A549 (cell line): ENCODE measurements around the gene ANKFY1. TPM values are rescaled to one million over a fixed set of nuclear protein-coding genes. Genes with fewer than 3 reads are reported as not detected.

Experiments
- ATAC-seq, 2 experiments: fragments of 200-7000 bp in 1 of 2; fragments of >200 bp in 1 of 2; cut with Nextera tagmentation in 1 of 2; cut with Tn5 transposase in 1 of 2; 3 replicates each; pipeline versions ENCODE4 v1.8.0 to v1.9.1; 2018 to 2020; ENCODE audit warnings: mild to moderate bottlenecking in 1 of 2, moderate library complexity in 1 of 2
- CTCF ChIA-PET: fragments of 300-600 bp; sonication (Branson Sonifier 250); formaldehyde crosslinking; extraction: SDS; loops from one replicate; lab custom pipeline; 2021; ENCODE audit warnings: antibody characterized with exemption, inconsistent platforms; lab: Yijun Ruan, JAX
- POLR2A ChIA-PET: fragments of 350-600 bp; formaldehyde crosslinking; extraction: SDS; loops from one replicate; lab custom pipeline; 2021; ENCODE audit warnings: antibody characterized with exemption, inconsistent platforms; lab: Yijun Ruan, JAX
- DNase-seq, 2 experiments: peaks; one replicate each; pipeline versions ENCODE4 v3.0.0 to v3.0.0-alpha.2; 2011 to 2016; ENCODE audit warnings: low read depth in 1 of 2, low spot score in 1 of 2
- FAIRE-seq: peaks from 2 replicates; lab custom pipeline; 2011; peaks lifted over from hg19 to GRCh38; lab: Jason Lieb, UNC
- H3K27ac ChIP-seq, 2 experiments: fragments of >200 bp; sonication (Bioruptor Twin); formaldehyde crosslinking; 3 replicates each; pipeline ENCODE4 v1.5.1; 2016 to 2017
- H3K4me1 ChIP-seq: fragments of >200 bp; sonication (Bioruptor Twin); formaldehyde crosslinking; 3 replicates; pipeline ENCODE4 v1.6.1; 2016
- H3K4me2 ChIP-seq: fragments of >200 bp; sonication (Bioruptor Twin); formaldehyde crosslinking; 3 replicates; pipeline ENCODE4 v1.6.1; 2016
- H3K4me3 ChIP-seq: fragments of >200 bp; sonication (Bioruptor Twin); formaldehyde crosslinking; 3 replicates; pipeline ENCODE4 v1.5.1; 2016
- H3K9me3 ChIP-seq: fragments of >200 bp; sonication (Bioruptor Twin); formaldehyde crosslinking; 3 replicates; pipeline ENCODE4 v1.6.1; 2016
- CEBPB ChIP-seq, 2 experiments: fragments of >200 bp in 1 of 2; sonication (Bioruptor Twin) in 1 of 2; formaldehyde crosslinking in 1 of 2; IDR thresholded peaks; 2 replicates each; pipeline ENCODE4 v1.6.1; 2012 to 2016
- ESRRA ChIP-seq: fragments of 150-350 bp; IDR thresholded peaks from 2 replicates; pipeline ENCODE4 v1.6.1; 2014; ENCODE audit warnings: mild to moderate bottlenecking, low read length, borderline replicate concordance
- FOSB ChIP-seq: fragments of 250-450 bp; sonication (Bioruptor Pico); IDR thresholded peaks from 2 replicates; pipeline ENCODE4 v1.5.0; 2020; ENCODE audit warnings: mild to moderate bottlenecking, moderate library complexity
- HDAC2 ChIP-seq: fragments of 200-600 bp; sonication (generic); IDR thresholded peaks from 2 replicates; pipeline ENCODE4 v1.6.1; 2016
- HOXA7 ChIP-seq: fragments of 250-450 bp; sonication (Bioruptor Pico); IDR thresholded peaks from 2 replicates; pipeline ENCODE4 v1.5.0; 2020; ENCODE audit warnings: mild to moderate bottlenecking, moderate library complexity
- HOXB5 ChIP-seq: fragments of 250-450 bp; sonication (Bioruptor Pico); IDR thresholded peaks from 2 replicates; pipeline ENCODE4 v1.5.0; 2020; ENCODE audit warnings: mild to moderate bottlenecking, moderate library complexity
- JUNB ChIP-seq: fragments of >200 bp; sonication (Bioruptor Twin); formaldehyde crosslinking; IDR thresholded peaks from 2 replicates; pipeline ENCODE4 v1.6.1; 2016
- MAFK ChIP-seq: fragments of 450-650 bp; IDR thresholded peaks from 2 replicates; pipeline ENCODE4 v1.6.1; 2014; ENCODE audit not compliant: partially characterized antibody
- MAZ ChIP-seq: fragments of 150-350 bp; IDR thresholded peaks from 2 replicates; pipeline ENCODE4 v1.6.1; 2014; ENCODE audit warnings: antibody characterized with exemption, low read depth, low read length, borderline replicate concordance
- NFE2L2 ChIP-seq: fragments of 150-350 bp; conservative IDR thresholded peaks from 2 replicates; pipeline ENCODE4 v1.6.1; 2014; ENCODE audit warnings: low read length
- NPAS2 ChIP-seq: fragments of 250-450 bp; sonication (Bioruptor Pico); IDR thresholded peaks from 2 replicates; pipeline ENCODE4 v1.8.0; 2022; ENCODE audit warnings: mild to moderate bottlenecking, moderate library complexity, borderline replicate concordance
- NR3C1 ChIP-seq: fragments of >200 bp; sonication (Bioruptor Twin); formaldehyde crosslinking; IDR thresholded peaks from 3 replicates; pipeline ENCODE4 v1.6.1; 2017
- POLR2A ChIP-seq: IDR thresholded peaks from 2 replicates; pipeline ENCODE4 v1.6.1; 2012; ENCODE audit warnings: mild to moderate bottlenecking, low read length
- RNF2 ChIP-seq: fragments of 200-600 bp; sonication (generic); IDR thresholded peaks from 2 replicates; pipeline ENCODE4 v1.6.1; 2016; ENCODE audit warnings: low read depth, mild to moderate bottlenecking, antibody characterized with exemption, moderate library complexity, borderline replicate concordance
- SMC3 ChIP-seq: fragments of >200 bp; sonication (Bioruptor Twin); formaldehyde crosslinking; IDR thresholded peaks from 3 replicates; pipeline ENCODE4 v1.6.1; 2018; ENCODE audit warnings: inconsistent platforms
- SREBF2 ChIP-seq: fragments of 450-650 bp; IDR thresholded peaks from 2 replicates; pipeline ENCODE4 v1.6.1; 2014; ENCODE audit warnings: mild to moderate bottlenecking, moderate library complexity
- TP53 ChIP-seq: fragments of 250-450 bp; sonication (Bioruptor Pico); IDR thresholded peaks from 2 replicates; pipeline ENCODE4 v1.5.0; 2021; ENCODE audit warnings: mild to moderate bottlenecking, moderate library complexity
- ZFP36 ChIP-seq: fragments of 450-650 bp; IDR thresholded peaks from 2 replicates; pipeline ENCODE4 v1.6.1; 2014; ENCODE audit warnings: borderline replicate concordance; ENCODE audit not compliant: partially characterized antibody
- WGBS: methylation state at CpG from one replicate; pipeline ENCODE4 v1.1.6; 2017; ENCODE audit errors: missing lambda C conversion rate; 5-methylcytosine and 5-hydroxymethylcytosine counted together
- polyA plus RNA-seq, 4 experiments: library from polyadenylated mRNA; depleted of rRNA in 3 of 4; stranded (reverse); fragments of >200 nt; fragmentation: RNase III in 1 of 4; extraction: RNeasy Plus Mini Kit Qiagen cat#74134 plus additional on column Dnase treatment in 1 of 4; gene quantifications; 2 replicates in 3 of 4; 3 replicates in 1 of 4; pipeline ENCODE4 v1.2.3, GENCODE V29; 2011 to 2017
- TF ChIP-seq, protein P1 (sequence below): IDR thresholded peaks from 2 replicates; pipeline ENCODE4 v1.6.1; 2012
- TF ChIP-seq, protein P2 (sequence below): fragments of 150-350 bp; IDR thresholded peaks from 2 replicates; pipeline ENCODE4 v1.6.1; 2014; ENCODE audit warnings: low read depth, mild to moderate bottlenecking, low read length
- TF ChIP-seq, protein P3 (sequence below): fragments of >200 bp; sonication (Bioruptor Twin); formaldehyde crosslinking; IDR thresholded peaks from 3 replicates; pipeline ENCODE4 v1.6.1; 2016
- TF ChIP-seq, protein P4 (sequence below): fragments of 450-650 bp; IDR thresholded peaks from 2 replicates; pipeline ENCODE4 v1.6.1; 2014; ENCODE audit warnings: antibody characterized with exemption
- TF ChIP-seq, protein P5 (sequence below): IDR thresholded peaks from 2 replicates; pipeline ENCODE4 v1.6.1; 2012; ENCODE audit warnings: low read depth, borderline replicate concordance

The ANKFY1 gene
- polyA plus RNA-seq, 2 of the 4 experiments (the other 2 are of a cell fraction) = 28.5 to 51.7 TPM

DNA sequence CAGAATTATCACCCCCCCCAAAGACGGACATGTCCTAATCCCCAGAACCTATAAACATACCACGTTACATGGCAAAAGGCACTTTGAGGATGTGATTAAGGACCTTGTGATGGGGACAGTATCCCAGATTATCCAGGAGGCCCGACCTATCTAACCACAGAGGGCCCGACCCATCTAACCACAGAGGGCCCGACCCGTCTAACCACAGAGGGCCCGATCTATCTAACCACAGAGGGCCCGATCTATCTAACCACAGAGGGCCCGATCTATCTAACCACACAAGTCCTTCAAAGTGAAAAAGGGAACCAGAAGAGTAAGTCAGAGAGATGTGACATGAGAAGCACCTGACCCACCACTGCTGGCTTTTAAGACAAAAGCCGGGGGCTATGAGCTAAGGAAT is 56.8 kb downstream of the ANKFY1 start:
- no peak for ATAC-seq
- TF ChIP-seq POLR2A (no peak), ZFP36 (no peak), SMC3 (no peak), NPAS2 (CRISPR knock-in tag) (no peak)
- TF ChIP-seq, protein P1, sequence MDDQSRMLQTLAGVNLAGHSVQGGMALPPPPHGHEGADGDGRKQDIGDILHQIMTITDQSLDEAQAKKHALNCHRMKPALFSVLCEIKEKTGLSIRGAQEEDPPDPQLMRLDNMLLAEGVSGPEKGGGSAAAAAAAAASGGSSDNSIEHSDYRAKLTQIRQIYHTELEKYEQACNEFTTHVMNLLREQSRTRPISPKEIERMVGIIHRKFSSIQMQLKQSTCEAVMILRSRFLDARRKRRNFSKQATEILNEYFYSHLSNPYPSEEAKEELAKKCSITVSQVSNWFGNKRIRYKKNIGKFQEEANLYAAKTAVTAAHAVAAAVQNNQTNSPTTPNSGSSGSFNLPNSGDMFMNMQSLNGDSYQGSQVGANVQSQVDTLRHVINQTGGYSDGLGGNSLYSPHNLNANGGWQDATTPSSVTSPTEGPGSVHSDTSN = no peak
- TF ChIP-seq, protein P2, sequence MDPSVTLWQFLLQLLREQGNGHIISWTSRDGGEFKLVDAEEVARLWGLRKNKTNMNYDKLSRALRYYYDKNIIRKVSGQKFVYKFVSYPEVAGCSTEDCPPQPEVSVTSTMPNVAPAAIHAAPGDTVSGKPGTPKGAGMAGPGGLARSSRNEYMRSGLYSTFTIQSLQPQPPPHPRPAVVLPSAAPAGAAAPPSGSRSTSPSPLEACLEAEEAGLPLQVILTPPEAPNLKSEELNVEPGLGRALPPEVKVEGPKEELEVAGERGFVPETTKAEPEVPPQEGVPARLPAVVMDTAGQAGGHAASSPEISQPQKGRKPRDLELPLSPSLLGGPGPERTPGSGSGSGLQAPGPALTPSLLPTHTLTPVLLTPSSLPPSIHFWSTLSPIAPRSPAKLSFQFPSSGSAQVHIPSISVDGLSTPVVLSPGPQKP = no peak
- no peak for FAIRE-seq
- no peaks in the 10 kb centered on the region for H3K9me3 ChIP-seq
- DNase-seq = no peak
- ChIA-PET CTCF (interaction anchor here (0.6 to 13.7 kb wide), 3 partner anchors 6 to 208 kb away, joined by 3 to 157 read pairs (median 134); no protein-coding TSS in a partner anchor), POLR2A (no interaction called here)
- H3K27ac ChIP-seq = no peak overlapping the region
- no peak overlapping the region for H3K4me3 ChIP-seq
- no peak overlapping the region for H3K4me2 ChIP-seq
- no peaks in the 10 kb centered on the region for H3K4me1 ChIP-seq
- 94% methylated on average over 10 of the region's 10 CpGs for WGBS

DNA sequence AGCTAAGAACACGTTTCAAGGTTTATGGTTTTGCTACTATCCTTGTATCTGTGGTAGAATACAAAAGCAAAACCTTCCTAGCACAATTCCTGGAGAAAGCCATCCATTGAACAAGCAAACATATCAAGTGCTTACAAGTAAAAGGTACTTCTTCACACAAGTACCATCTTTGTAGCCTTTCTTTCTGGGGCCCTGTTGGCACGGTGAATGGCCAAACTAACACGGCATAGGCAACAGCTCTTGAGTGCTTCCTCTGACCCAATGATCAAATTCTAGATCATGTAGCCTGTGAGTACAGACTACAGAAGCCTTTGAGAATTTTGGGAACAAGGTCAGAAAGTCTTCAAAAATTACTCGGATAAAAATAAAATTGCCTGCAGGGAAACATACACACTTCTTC is 57.9 kb downstream of the ANKFY1 start:
- peak; percentile 36 for FAIRE-seq
- H3K4me1 ChIP-seq = no peaks in the 10 kb centered on the region
- no peak overlapping the region for H3K4me2 ChIP-seq
- ChIA-PET POLR2A (no interaction called here), CTCF (interaction anchor here (0.5 to 13.7 kb wide), 9 partner anchors 7 to 1234 kb away, joined by 3 to 157 read pairs (median 3); no protein-coding TSS in a partner anchor)
- no peak overlapping the region for H3K4me3 ChIP-seq
- no peak for DNase-seq
- 72% methylated on average over 4 of the region's 4 CpGs for WGBS
- no peaks in the 10 kb centered on the region for H3K9me3 ChIP-seq
- ATAC-seq = no peak
- no peak for TF ChIP-seq JUNB
- TF ChIP-seq CEBPB (IDR thresholded peaks at IDR 0.05) = no peak
- TF ChIP-seq HDAC2 = no peak
- TF ChIP-seq SREBF2 = no peak
- TF ChIP-seq ESRRA = no peak
- no peak for TF ChIP-seq HOXA7
- no peak for TF ChIP-seq FOSB (CRISPR knock-in tag)
- TF ChIP-seq MAZ = no peak
- no peak for TF ChIP-seq RNF2
- no peak for TF ChIP-seq TP53 (CRISPR knock-in tag)
- no peak for TF ChIP-seq HOXB5
- TF ChIP-seq, protein P3, sequence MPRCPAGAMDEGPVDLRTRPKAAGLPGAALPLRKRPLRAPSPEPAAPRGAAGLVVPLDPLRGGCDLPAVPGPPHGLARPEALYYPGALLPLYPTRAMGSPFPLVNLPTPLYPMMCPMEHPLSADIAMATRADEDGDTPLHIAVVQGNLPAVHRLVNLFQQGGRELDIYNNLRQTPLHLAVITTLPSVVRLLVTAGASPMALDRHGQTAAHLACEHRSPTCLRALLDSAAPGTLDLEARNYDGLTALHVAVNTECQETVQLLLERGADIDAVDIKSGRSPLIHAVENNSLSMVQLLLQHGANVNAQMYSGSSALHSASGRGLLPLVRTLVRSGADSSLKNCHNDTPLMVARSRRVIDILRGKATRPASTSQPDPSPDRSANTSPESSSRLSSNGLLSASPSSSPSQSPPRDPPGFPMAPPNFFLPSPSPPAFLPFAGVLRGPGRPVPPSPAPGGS = no peak
- TF ChIP-seq ZFP36 = no peak
- TF ChIP-seq MAFK = no peak
- TF ChIP-seq, protein P4, sequence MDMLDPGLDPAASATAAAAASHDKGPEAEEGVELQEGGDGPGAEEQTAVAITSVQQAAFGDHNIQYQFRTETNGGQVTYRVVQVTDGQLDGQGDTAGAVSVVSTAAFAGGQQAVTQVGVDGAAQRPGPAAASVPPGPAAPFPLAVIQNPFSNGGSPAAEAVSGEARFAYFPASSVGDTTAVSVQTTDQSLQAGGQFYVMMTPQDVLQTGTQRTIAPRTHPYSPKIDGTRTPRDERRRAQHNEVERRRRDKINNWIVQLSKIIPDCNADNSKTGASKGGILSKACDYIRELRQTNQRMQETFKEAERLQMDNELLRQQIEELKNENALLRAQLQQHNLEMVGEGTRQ = no peak
- TF ChIP-seq NFE2L2 = no peak
- TF ChIP-seq, protein P5, sequence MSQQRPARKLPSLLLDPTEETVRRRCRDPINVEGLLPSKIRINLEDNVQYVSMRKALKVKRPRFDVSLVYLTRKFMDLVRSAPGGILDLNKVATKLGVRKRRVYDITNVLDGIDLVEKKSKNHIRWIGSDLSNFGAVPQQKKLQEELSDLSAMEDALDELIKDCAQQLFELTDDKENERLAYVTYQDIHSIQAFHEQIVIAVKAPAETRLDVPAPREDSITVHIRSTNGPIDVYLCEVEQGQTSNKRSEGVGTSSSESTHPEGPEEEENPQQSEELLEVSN = no peak
- TF ChIP-seq NR3C1 = no peak
- no peak overlapping the region for H3K27ac ChIP-seq
